Caco-2 (cell line): ENCODE data around the gene ATXN1. TPM values are rescaled to one million over a fixed set of nuclear protein-coding genes. Genes with fewer than 3 reads are reported as not detected.

Experiments
- BruUV-seq: library from RNA; stranded (reverse); fragments of 400-500 nt; replicated peaks from 2 replicates; lab custom pipeline; 2021; lab: Mats Ljungman, UMichigan
- CTCF ChIA-PET: fragments of 300-600 bp; sonication (Branson Sonifier 250); formaldehyde crosslinking; loops from one replicate; lab custom pipeline; 2022; ENCODE audit warnings: antibody characterized with exemption; lab: Charles Lee
- POLR2A ChIA-PET: fragments of 300-600 bp; sonication (Branson Sonifier 250); formaldehyde crosslinking; loops from one replicate; lab custom pipeline; 2022; ENCODE audit warnings: antibody characterized with exemption; lab: Charles Lee
- DNase-seq, 2 experiments: peaks; one replicate each; pipeline versions ENCODE4 v3.0.0 to v3.0.0-alpha.2; 2020 to 2022
- H3K27me3 ChIP-seq: replicated peaks from 2 replicates; pipeline ENCODE4 v1.6.0; 2011; ENCODE audit warnings: low read length; ENCODE audit not compliant: control insufficient read depth, insufficient read depth
- H3K36me3 ChIP-seq: 2 replicates; pipeline ENCODE4 v1.5.1; 2011; ENCODE audit warnings: low read length; ENCODE audit not compliant: control insufficient read depth, insufficient read depth
- H3K4me1 ChIP-seq: fragments of 250-450 bp; sonication (Bioruptor Pico); 2 replicates; pipeline ENCODE4 v1.5.1; 2020; ENCODE audit warnings: mild to moderate bottlenecking
- H3K4me3 ChIP-seq: 2 replicates; pipeline ENCODE4 v1.5.1; 2011; ENCODE audit warnings: low read depth, mild to moderate bottlenecking, control low read depth, low read length
- H3K9me3 ChIP-seq: fragments of 250-450 bp; sonication (Bioruptor Pico); 2 replicates; pipeline ENCODE4 v1.5.1; 2020; ENCODE audit warnings: mild to moderate bottlenecking, moderate library complexity
- H3K27ac Mint-ChIP-seq: one replicate; pipeline ENCODE4 v1.8.0; 2022; ENCODE audit warnings: mixed read lengths; ENCODE audit not compliant: unreplicated experiment
- H3K27me3 Mint-ChIP-seq: one replicate; pipeline ENCODE4 v1.8.0; 2022; ENCODE audit warnings: mixed read lengths; ENCODE audit not compliant: insufficient read depth, unreplicated experiment
- H3K36me3 Mint-ChIP-seq: one replicate; pipeline ENCODE4 v1.8.0; 2022; ENCODE audit warnings: mild to moderate bottlenecking, mixed read lengths; ENCODE audit not compliant: insufficient read depth, unreplicated experiment
- H3K4me1 Mint-ChIP-seq: one replicate; pipeline ENCODE4 v1.8.0; 2022; ENCODE audit warnings: low read depth, mixed read lengths; ENCODE audit not compliant: unreplicated experiment
- H3K4me3 Mint-ChIP-seq: one replicate; pipeline ENCODE4 v1.8.0; 2022; ENCODE audit warnings: mild to moderate bottlenecking, moderate library complexity, mixed read lengths; ENCODE audit not compliant: unreplicated experiment
- H3K9me3 Mint-ChIP-seq: one replicate; pipeline ENCODE4 v1.8.0; 2022; ENCODE audit warnings: mixed read lengths; ENCODE audit not compliant: unreplicated experiment
- CTCF ChIP-seq, 2 experiments: fragments of 200-600 bp in 1 of 2; IDR thresholded peaks; 1 replicate in 1 of 2; 2 replicates in 1 of 2; pipeline versions ENCODE4 v1.5.1 to v1.8.0; 2011 to 2022; ENCODE audit warnings: antibody characterized with exemption in 1 of 2, control low read depth in 1 of 2, inconsistent platforms in 1 of 2, low read depth in 1 of 2, low read length in 1 of 2, mild to moderate bottlenecking in 1 of 2, moderate library complexity in 1 of 2; ENCODE audit not compliant: insufficient read depth in 1 of 2, severe bottlenecking in 1 of 2, unreplicated experiment in 1 of 2
- intact Hi-C: fragments of 100-400 bp; cut with micrococcal nuclease; formaldehyde crosslinking; loops from one replicate; pipeline ENCODE4 v1.10.0; 2022; ENCODE audit not compliant: unreplicated experiment
- total RNA-seq: library from RNA; stranded (reverse); gene quantifications from 2 replicates; pipeline ENCODE4 v1.2.3, GENCODE V29; 2022

ATXN1 gene
- total RNA-seq, 1 experiment from 2014 or later, result 14.2 TPM

GRCh38 chr6:16665182-16665581, 96.1 kb downstream of the ATXN1 start:
- no TSS peak for BruUV-seq

GRCh38 chr6:16663901-16664300, 97.4 kb downstream of the ATXN1 start:
- no TSS peak for BruUV-seq
- Mint-ChIP-seq H3K4me1 (peaks cover 7% of the 10 kb centered on the region), H3K36me3 (no peaks in the 10 kb centered on the region), H3K4me3 (no peak overlapping the region), H3K27ac (no peak overlapping the region), H3K9me3 (no peaks in the 10 kb centered on the region), H3K27me3 (no peaks in the 10 kb centered on the region)
- H3K9me3 ChIP-seq, result no peaks in the 10 kb centered on the region
- H3K4me1 ChIP-seq, result 0 out of 2 replicates have a peak, but pooled peaks cover 6% of the 10 kb centered on the region
- POLR2A ChIA-PET, result no interaction called here
- no peak overlapping the region for H3K4me3 ChIP-seq
- TF ChIP-seq CTCF (IDR thresholded peaks at IDR 0.05; ENCODE audit: insufficient read depth in 1 of 2, low read depth in 1 of 2, low read length in 1 of 2, severe bottlenecking in 1 of 2, unreplicated experiment in 1 of 2), result no peak
- intact Hi-C loops, result no loop called here
- H3K36me3 ChIP-seq, result no peaks in the 10 kb centered on the region
- no peak for DNase-seq
- no peaks in the 10 kb centered on the region for H3K27me3 ChIP-seq
- CTCF ChIA-PET, result no interaction called here

More at GRCh38 chr6:16665182-16665581, 96.1 kb downstream of the ATXN1 start:
- no peak overlapping the region for H3K4me3 Mint-ChIP-seq
- POLR2A ChIA-PET, result no interaction called here
- H3K4me1 Mint-ChIP-seq, result no peaks in the 10 kb centered on the region
- no peaks in the 10 kb centered on the region for H3K36me3 Mint-ChIP-seq
- Histone ChIP-seq H3K4me3 (no peak overlapping the region), H3K36me3 (no peaks in the 10 kb centered on the region), H3K9me3 (no peaks in the 10 kb centered on the region), H3K4me1 (no peaks in the 10 kb centered on the region), H3K27me3 (no peaks in the 10 kb centered on the region)
- CTCF ChIA-PET, result no interaction called here
- no peaks in the 10 kb centered on the region for H3K27me3 Mint-ChIP-seq
- no peak for TF ChIP-seq CTCF (IDR thresholded peaks at IDR 0.05; ENCODE audit: insufficient read depth in 1 of 2, low read depth in 1 of 2, low read length in 1 of 2, severe bottlenecking in 1 of 2, unreplicated experiment in 1 of 2)
- DNase-seq, result no peak
- no peaks in the 10 kb centered on the region for H3K9me3 Mint-ChIP-seq
- H3K27ac Mint-ChIP-seq, result no peak overlapping the region
- intact Hi-C loops, result no loop called here

GRCh38 chr6:16660157-16660497, 101.1 kb downstream of the ATXN1 start:
- H3K4me3 Mint-ChIP-seq, result no peak overlapping the region
- DNase-seq, result no peak
- no TSS peak for BruUV-seq
- no peak for TF ChIP-seq CTCF (IDR thresholded peaks at IDR 0.05; ENCODE audit: insufficient read depth in 1 of 2, low read depth in 1 of 2, low read length in 1 of 2, severe bottlenecking in 1 of 2, unreplicated experiment in 1 of 2)
- Histone ChIP-seq H3K4me1 (0 out of 2 replicates have a peak, but pooled peaks cover 13% of the 10 kb centered on the region), H3K36me3 (no peaks in the 10 kb centered on the region), H3K9me3 (no peaks in the 10 kb centered on the region), H3K4me3 (no peak overlapping the region), H3K27me3 (no peaks in the 10 kb centered on the region)
- H3K36me3 Mint-ChIP-seq, result peaks cover 6% of the 10 kb centered on the region
- H3K9me3 Mint-ChIP-seq, result no peaks in the 10 kb centered on the region
- intact Hi-C loops, result no loop called here
- H3K4me1 Mint-ChIP-seq, result peaks cover 19% of the 10 kb centered on the region
- CTCF ChIA-PET, result no interaction called here
- no peak overlapping the region for H3K27ac Mint-ChIP-seq
- no peaks in the 10 kb centered on the region for H3K27me3 Mint-ChIP-seq
- POLR2A ChIA-PET, result no interaction called here
